IPS-20b (cell line): ENCODE measurements around the gene RAD51B.

Source experiments
- H3K27ac ChIP-seq: one replicate; pipeline ENCODE4 v1.5.1; 2013; ENCODE audit warnings: low read length
- H3K27me3 ChIP-seq: 2 replicates; pipeline ENCODE4 v1.6.1; 2013; ENCODE audit warnings: mild to moderate bottlenecking, low read length, inconsistent platforms; ENCODE audit not compliant: insufficient read depth
- H3K36me3 ChIP-seq: 2 replicates; pipeline ENCODE4 v1.6.1; 2013; ENCODE audit warnings: low read depth, mild to moderate bottlenecking, inconsistent platforms, low read length, moderate library complexity; ENCODE audit not compliant: insufficient read depth
- H3K4me1 ChIP-seq: 2 replicates; pipeline ENCODE4 v1.6.1; 2013; ENCODE audit warnings: mild to moderate bottlenecking, control low read depth, inconsistent platforms, low read length, moderate library complexity; ENCODE audit not compliant: insufficient read depth
- H3K4me3 ChIP-seq: 2 replicates; pipeline ENCODE4 v1.5.1; 2013; ENCODE audit warnings: mild to moderate bottlenecking, low read length, inconsistent platforms
- H3K9ac ChIP-seq: 2 replicates; pipeline ENCODE4 v1.6.1; 2013; ENCODE audit warnings: low read depth, mild to moderate bottlenecking, inconsistent platforms, low read length, moderate library complexity
- H3K9me3 ChIP-seq: 2 replicates; pipeline ENCODE4 v1.6.1; 2013; ENCODE audit warnings: mild to moderate bottlenecking, low read depth, low read length, inconsistent platforms; ENCODE audit not compliant: insufficient read depth

RAD51B gene

GRCh38 chr14:67917006-67917405 is 97.4 kb downstream of the RAD51B start:
- Histone ChIP-seq H3K9ac (no peak overlapping the region), H3K4me1 (peaks cover 10% of the 10 kb centered on the region; the same call in 1 of the 2 replicates), H3K27me3 (no peaks in the 10 kb centered on the region), H3K9me3 (no peaks in the 10 kb centered on the region), H3K27ac (no peak overlapping the region), H3K4me3 (no peak overlapping the region), H3K36me3 (no peaks in the 10 kb centered on the region)

- Histone ChIP-seq H3K27ac (no peak overlapping the region), H3K27me3 (no peaks in the 10 kb centered on the region), H3K4me1 (peaks cover 10% of the 10 kb centered on the region; the same call in 1 of the 2 replicates), H3K36me3 (no peaks in the 10 kb centered on the region), H3K4me3 (no peak overlapping the region), H3K9me3 (no peaks in the 10 kb centered on the region), H3K9ac (no peak overlapping the region)
Observed at GRCh38 chr14:67918838-67919237, 99.3 kb downstream of the RAD51B start.

GRCh38 chr14:67919259-67920032 is 99.9 kb downstream of the RAD51B start:
- H3K9me3 ChIP-seq: no peaks in the 10 kb centered on the region
- no peaks in the 10 kb centered on the region for H3K27me3 ChIP-seq
- peaks cover 10% of the 10 kb centered on the region; the same call in 1 of the 2 replicates for H3K4me1 ChIP-seq
- no peak overlapping the region; the same call in 1 of the 2 replicates for H3K9ac ChIP-seq
- H3K4me3 ChIP-seq: no peak overlapping the region
- H3K36me3 ChIP-seq: no peaks in the 10 kb centered on the region
- H3K27ac ChIP-seq: no peak overlapping the region

DNA sequence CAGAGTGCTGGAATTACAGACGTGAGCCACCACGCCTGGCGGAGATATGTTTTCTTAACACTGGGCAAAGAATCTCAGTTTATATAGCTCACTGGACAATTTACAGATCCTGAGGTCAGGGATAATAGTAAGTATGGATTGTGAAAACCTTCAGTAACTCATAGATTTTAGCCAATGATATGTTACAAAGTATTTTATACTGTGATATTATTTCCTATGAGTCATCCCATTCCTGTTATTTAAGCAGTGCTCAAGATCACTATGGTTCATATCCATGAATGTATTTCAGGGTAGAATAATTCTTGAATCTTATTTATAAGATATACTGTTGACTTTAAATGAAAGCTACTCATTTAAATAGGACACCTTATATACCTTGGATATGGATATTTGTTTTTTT is 107.2 kb downstream of the RAD51B start:
- no peak overlapping the region for H3K27ac ChIP-seq
- H3K9ac ChIP-seq: no peak overlapping the region
- no peak overlapping the region for H3K4me3 ChIP-seq
- H3K27me3 ChIP-seq: no peaks in the 10 kb centered on the region
- peaks cover 4% of the 10 kb centered on the region; the same call in 1 of the 2 replicates for H3K4me1 ChIP-seq
- peaks cover 7% of the 10 kb centered on the region for H3K9me3 ChIP-seq
- H3K36me3 ChIP-seq: no peaks in the 10 kb centered on the region

GRCh38 chr14:67927244-67927643 is 107.7 kb downstream of the RAD51B start:
- peaks cover 7% of the 10 kb centered on the region for H3K9me3 ChIP-seq
- H3K4me3 ChIP-seq: no peak overlapping the region
- H3K4me1 ChIP-seq: peaks cover 4% of the 10 kb centered on the region; the same call in 1 of the 2 replicates
- H3K9ac ChIP-seq: no peak overlapping the region
- H3K27me3 ChIP-seq: no peaks in the 10 kb centered on the region
- no peak overlapping the region for H3K27ac ChIP-seq
- H3K36me3 ChIP-seq: no peaks in the 10 kb centered on the region

DNA sequence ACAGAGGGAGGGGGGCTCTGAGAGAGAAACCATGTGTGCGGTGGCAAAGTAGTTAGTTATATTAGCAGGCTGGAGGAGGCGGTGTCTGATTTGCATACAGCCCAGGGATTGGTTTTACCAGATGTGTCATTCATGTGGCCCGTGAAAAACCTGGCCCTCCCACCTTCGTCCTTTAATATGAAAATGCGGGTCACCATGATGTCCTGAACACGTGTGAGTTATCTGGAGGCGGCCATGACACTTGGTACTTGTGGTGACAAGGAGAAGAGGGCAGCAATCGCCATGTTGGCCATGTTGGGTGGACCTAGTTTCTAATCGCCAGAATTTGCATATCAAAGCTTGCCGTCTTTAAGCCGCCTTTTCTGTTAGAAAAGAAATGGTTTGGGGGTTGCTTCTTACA is 108.8 kb downstream of the RAD51B start:
- no peaks in the 10 kb centered on the region for H3K27me3 ChIP-seq
- H3K36me3 ChIP-seq: no peaks in the 10 kb centered on the region
- H3K4me1 ChIP-seq: peaks cover 9% of the 10 kb centered on the region
- H3K9ac ChIP-seq: no peak overlapping the region
- H3K9me3 ChIP-seq: peaks cover 7% of the 10 kb centered on the region
- H3K27ac ChIP-seq: no peak overlapping the region
- H3K4me3 ChIP-seq: peak overlapping the region; percentile 31; the same call in 1 of the 2 replicates

GRCh38 chr14:67932708-67933246 is 113.2 kb downstream of the RAD51B start:
- H3K9ac ChIP-seq: no peak overlapping the region
- H3K27ac ChIP-seq: no peak overlapping the region
- no peaks in the 10 kb centered on the region for H3K27me3 ChIP-seq
- H3K36me3 ChIP-seq: no peaks in the 10 kb centered on the region
- no peak overlapping the region for H3K4me3 ChIP-seq
- no peaks in the 10 kb centered on the region; the same call in 1 of the 2 replicates for H3K9me3 ChIP-seq
- peaks cover 33% of the 10 kb centered on the region for H3K4me1 ChIP-seq

- 0 out of 2 replicates have a peak overlapping the region, but pooled peaks have one; percentile 27 for H3K9ac ChIP-seq
- no peaks in the 10 kb centered on the region for H3K27me3 ChIP-seq
- peaks cover 38% of the 10 kb centered on the region for H3K4me1 ChIP-seq
- no peaks in the 10 kb centered on the region for H3K36me3 ChIP-seq
- H3K4me3 ChIP-seq: no peak overlapping the region
- no peaks in the 10 kb centered on the region; the same call in 1 of the 2 replicates for H3K9me3 ChIP-seq
- H3K27ac ChIP-seq: peak overlapping the region; percentile 46
Observed at GRCh38 chr14:67933266-67933665, 113.7 kb downstream of the RAD51B start.

GRCh38 chr14:67934087-67934486 is 114.5 kb downstream of the RAD51B start:
- Histone ChIP-seq H3K9me3 (no peaks in the 10 kb centered on the region; the same call in 1 of the 2 replicates), H3K27ac (peak overlapping the region; percentile 73), H3K36me3 (no peaks in the 10 kb centered on the region), H3K9ac (peak overlapping the region; percentile 19; the same call in 1 of the 2 replicates), H3K27me3 (no peaks in the 10 kb centered on the region), H3K4me1 (peaks cover 42% of the 10 kb centered on the region), H3K4me3 (peak overlapping the region; percentile 28; the same call in 1 of the 2 replicates)

GRCh38 chr14:67934862-67935261 is 115.3 kb downstream of the RAD51B start:
- Histone ChIP-seq H3K27ac (peak overlapping the region; percentile 73), H3K36me3 (no peaks in the 10 kb centered on the region), H3K9ac (peak overlapping the region; percentile 19; the same call in 1 of the 2 replicates), H3K4me3 (peak overlapping the region; percentile 28; the same call in 1 of the 2 replicates), H3K9me3 (no peaks in the 10 kb centered on the region; the same call in 1 of the 2 replicates), H3K4me1 (peaks cover 48% of the 10 kb centered on the region), H3K27me3 (no peaks in the 10 kb centered on the region)

DNA sequence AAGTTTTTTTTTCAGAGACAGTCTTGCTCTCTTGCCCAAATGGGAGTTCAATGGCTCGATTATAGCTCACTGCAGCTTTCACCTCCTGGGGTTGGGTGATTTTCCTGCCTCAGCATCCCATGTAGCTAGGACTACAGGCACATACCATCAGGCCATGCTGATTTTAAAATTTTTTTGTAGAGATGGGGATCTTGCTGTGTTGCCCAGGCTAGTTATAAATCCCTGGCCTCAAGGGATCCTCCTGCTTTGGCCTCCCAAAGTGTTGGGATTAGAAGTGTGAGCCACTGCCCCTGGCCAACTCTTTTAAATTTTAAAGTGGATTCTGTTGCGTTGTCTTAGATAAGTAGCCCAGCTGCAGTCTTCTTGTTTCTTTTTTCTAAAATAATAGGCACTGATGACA is 115.8 kb downstream of the RAD51B start:
- peaks cover 48% of the 10 kb centered on the region for H3K4me1 ChIP-seq
- H3K4me3 ChIP-seq: no peak overlapping the region
- H3K27me3 ChIP-seq: no peaks in the 10 kb centered on the region
- peak overlapping the region; percentile 73 for H3K27ac ChIP-seq
- no peaks in the 10 kb centered on the region; the same call in 1 of the 2 replicates for H3K9me3 ChIP-seq
- no peaks in the 10 kb centered on the region for H3K36me3 ChIP-seq
- no peak overlapping the region; the same call in 1 of the 2 replicates for H3K9ac ChIP-seq

DNA sequence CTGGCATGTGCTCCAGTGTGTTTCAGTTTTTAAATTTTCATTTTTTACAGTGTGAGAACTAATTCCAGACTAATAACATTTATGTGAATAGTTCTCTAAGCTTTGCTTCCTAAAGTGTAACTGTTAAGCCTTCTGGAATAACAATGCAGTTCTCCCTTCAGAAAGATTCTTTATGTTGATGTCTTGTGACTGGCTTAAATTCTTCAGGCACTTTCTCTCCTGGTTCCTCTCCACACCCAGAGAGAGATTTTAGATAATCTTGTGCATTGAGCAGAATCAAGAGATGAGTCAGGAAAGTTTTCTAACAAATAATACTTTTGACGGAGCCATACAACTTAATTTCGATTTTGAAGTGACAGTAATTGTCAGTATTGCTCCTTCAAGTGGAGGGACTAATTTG is 118.5 kb downstream of the RAD51B start:
- no peaks in the 10 kb centered on the region for H3K27me3 ChIP-seq
- no peak overlapping the region for H3K27ac ChIP-seq

More for the DNA sequence above, 118.5 kb downstream of the RAD51B start:
- no peak overlapping the region for H3K4me3 ChIP-seq
- H3K9me3 ChIP-seq: no peaks in the 10 kb centered on the region
- H3K36me3 ChIP-seq: no peaks in the 10 kb centered on the region
- H3K9ac ChIP-seq: peak overlapping the region; percentile 25; the same call in 1 of the 2 replicates
- peaks cover 65% of the 10 kb centered on the region for H3K4me1 ChIP-seq
